GM12874 (cell line): ENCODE measurements around the gene ANAPC4.
A peak's percentile ranks its signal among the peaks of the same experiment; 100 is the strongest.

Experiments used
- TF ChIP-seq, protein P1 (sequence below): IDR thresholded peaks from 2 replicates; pipeline ENCODE4 v1.5.1; 2011; ENCODE audit warnings: low read depth, mild to moderate bottlenecking, control low read depth, low read length, moderate library complexity; ENCODE audit not compliant: insufficient read depth

Gene ANAPC4

DNA sequence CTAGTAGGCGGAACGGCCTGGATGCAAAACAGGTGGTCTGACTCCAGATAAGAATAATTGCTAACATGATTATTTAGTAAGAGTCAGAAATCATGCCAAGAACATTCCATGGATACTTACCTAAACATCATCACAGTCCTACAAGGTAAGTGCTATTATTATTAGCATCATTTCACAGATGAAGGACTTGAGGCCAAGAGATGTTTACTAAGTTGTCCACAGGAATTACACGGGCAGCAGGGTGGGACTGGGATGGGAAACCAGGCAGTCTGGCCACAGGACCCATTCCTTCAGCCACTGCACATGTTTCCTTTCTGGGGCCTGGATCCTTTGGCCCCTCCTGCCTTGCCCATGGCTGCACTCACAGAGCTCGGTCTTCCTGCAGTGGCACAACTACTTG is 48.3 kb downstream of the ANAPC4 start:
- TF ChIP-seq, protein P1, sequence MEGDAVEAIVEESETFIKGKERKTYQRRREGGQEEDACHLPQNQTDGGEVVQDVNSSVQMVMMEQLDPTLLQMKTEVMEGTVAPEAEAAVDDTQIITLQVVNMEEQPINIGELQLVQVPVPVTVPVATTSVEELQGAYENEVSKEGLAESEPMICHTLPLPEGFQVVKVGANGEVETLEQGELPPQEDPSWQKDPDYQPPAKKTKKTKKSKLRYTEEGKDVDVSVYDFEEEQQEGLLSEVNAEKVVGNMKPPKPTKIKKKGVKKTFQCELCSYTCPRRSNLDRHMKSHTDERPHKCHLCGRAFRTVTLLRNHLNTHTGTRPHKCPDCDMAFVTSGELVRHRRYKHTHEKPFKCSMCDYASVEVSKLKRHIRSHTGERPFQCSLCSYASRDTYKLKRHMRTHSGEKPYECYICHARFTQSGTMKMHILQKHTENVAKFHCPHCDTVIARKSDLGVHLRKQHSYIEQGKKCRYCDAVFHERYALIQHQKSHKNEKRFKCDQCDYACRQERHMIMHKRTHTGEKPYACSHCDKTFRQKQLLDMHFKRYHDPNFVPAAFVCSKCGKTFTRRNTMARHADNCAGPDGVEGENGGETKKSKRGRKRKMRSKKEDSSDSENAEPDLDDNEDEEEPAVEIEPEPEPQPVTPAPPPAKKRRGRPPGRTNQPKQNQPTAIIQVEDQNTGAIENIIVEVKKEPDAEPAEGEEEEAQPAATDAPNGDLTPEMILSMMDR, result no peak

DNA sequence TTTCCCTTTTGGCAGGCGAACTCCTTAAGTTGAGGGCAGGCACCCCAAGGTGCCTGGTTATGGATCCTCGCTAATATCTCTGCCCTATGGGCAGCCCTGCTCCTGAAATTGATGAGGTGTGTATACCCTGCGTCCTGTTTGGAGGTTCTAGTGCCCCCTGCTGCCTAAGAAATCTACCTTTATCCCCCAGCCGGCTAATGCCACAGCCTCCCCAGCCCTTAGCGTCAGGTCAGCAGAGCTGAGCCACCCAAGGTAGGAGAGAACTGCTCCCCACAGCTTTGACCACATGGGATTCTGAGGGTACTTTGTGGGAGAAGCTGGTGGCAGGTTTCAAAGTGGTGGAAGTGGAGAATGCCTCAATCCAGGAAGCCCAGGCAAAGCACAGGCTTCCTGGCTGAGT is 50.8 kb downstream of the ANAPC4 start:
- TF ChIP-seq, protein P1, result no peak

DNA sequence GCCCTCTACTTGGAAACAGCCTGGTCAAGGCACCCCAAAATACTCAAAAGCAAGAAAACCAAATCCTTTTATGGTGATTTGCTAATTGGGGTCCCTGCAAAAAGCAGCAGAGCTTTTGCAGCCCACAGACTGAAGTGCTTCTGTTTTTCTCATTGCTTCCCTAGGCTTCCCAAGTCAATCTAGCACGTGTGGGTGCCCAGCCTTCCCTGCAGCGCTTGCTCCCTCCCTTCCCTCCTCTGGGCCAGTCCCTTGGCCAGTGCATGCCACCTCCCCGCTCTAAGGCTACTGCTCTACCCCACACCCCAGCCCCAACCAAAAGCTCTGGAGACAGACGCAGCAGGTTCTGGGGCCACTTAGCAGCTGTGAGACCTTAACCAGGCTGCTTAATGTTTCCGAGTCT is 53.6 kb downstream of the ANAPC4 start:
- TF ChIP-seq, protein P1, result no peak

DNA sequence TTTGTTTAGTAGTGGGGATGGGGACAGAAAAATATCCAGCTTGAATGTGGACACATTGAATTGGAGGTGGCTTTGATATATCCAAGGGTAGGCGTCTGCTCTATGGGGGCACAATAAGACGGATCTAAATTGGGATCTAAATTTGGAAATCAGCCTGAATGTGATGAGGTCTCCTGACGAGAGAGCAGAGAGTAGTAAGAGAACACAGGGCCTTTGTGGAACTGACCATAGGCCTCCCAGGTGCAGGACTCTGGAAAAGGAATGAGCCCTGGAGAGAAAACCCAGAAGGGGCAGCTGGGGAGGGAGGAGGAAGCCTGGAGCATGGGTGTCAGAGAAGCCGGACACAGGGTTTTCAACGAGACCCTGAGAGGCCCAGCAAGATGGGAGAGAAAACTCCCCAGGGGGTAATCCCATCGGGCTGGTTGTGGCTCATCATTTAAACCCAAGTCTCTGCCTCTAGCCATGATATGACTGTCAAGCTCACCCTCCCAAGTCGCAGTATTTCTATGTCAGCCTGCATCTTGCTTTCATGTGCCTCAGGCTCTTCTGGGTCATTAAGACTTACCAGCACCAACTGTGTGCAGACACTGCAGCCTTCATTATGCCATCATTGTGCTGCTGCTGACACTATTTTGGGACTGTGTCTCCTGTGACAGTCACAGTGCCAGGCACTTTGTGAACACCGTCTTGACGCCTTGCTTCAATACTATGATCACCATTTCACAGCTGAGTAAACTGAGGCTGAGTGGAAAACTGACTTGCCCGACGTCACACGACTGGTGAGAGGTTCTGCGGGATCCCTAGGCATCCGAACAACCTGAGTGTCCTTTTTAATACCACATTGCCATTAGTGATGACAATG is 57.1 kb downstream of the ANAPC4 start:
- TF ChIP-seq, protein P1, result no peak

DNA sequence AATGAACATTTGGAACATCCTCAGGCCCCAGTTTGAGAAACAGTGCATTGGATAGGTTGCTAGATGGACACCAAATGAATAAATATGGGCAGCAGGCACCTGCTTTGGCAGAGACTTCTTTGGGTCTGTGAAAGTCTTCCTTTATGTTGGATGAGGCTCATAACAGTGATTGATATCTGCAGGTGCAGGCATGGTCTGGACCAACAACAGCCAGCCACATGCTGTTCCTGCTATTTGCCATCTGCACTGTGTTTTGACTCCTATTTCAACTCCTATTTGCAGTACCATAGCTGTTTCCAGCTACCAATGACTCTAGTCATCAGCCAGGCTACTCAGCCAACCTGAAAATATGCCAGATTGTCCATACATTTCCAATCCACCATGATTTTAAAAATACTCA is 60.9 kb downstream of the ANAPC4 start:
- TF ChIP-seq, protein P1, result no peak

DNA sequence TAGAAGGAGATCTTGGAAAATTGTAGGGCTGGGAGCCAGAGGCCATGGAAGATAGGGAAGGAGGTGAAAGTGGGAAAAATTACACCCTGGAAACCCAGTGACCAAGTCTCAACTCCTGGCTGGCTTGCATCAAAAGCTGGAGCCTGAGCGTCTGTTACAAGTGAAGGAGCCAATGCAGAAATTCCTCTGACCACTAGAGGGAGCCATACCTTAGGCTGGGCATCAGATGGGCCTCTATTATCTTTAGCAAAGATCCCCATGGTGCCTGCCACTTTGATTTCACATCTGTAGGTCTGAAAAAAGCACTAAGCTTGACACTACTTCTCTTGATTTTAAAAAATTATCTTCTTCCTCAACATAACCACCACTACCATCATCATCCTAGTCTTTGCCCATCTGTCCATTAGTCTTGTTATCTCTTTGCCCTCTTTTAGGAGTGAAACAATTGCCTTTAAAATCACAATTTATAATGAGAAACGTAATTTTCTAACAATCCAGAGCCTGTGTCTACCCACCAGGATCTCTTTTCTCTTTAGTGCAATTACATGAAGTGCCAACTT is 62.9 kb downstream of the ANAPC4 start:
- TF ChIP-seq, protein P1, result peak; percentile 85

DNA sequence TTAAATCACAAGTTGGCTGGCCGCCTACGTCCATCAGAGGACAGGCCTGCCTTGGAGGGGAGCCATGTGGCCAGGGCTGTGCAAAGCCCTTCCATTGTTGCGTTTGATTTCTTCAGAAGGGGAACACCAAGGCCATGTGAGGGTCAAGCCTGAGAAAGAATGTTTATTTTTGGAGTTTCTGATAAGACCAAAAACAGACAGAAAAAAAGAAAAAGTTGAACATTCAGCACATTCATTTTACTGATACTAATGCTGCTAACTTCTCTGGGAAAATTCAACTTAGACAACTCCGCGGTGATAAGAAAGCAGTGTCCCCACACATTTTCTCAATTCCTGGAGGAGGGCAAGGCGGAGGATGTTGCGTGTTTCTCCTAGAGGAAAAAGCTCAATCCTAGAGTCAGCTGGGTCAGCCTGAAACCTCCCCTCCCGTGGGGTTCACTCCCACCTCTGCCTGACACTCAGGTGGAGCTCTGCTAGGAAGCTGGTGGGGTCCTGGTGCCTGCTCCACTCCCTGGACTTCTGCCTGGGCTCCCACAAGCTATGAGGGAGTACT is 63.5 kb downstream of the ANAPC4 start:
- TF ChIP-seq, protein P1, result no peak
